Loucy (cell line): Measurements from ENCODE around the gene ALCAM.

Experiments used
- CTCF ChIP-seq: fragments of 200-600 bp; sonication (generic); conservative IDR thresholded peaks from 2 replicates; pipeline ENCODE4 v1.5.1; 2014; ENCODE audit warnings: mild to moderate bottlenecking, antibody characterized with exemption, low read length
- EZH2phosphoT487 ChIP-seq: fragments of 200-600 bp; IDR thresholded peaks from 2 replicates; pipeline ENCODE4 v1.6.1; 2018; ENCODE audit warnings: antibody characterized with exemption, mild to moderate bottlenecking, moderate library complexity, borderline replicate concordance

DNA sequence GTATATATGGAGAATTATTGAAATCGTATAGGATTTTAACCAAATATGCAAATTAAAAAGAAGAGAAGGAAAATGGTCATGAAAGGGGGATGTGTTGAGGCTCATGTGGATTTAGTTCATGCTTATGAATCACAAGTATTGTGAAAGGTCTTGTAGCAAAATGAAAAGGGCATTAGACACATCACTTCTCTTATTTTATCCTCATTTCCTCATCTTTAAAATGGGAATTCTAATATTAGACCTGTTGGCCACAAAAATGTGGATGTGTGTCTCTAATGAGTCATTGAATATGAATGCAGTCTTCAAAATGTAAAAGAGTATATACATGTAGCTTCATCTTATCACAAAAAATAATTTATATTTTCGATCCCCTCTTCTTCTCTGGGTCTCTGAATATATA is 14.9 kb upstream of the ALCAM start:
- TF ChIP-seq CTCF, result no peak
- TF ChIP-seq EZH2phosphoT487, result no peak
